ENCODE results near the gene TAPT1.

TAPT1 gene

DNA sequence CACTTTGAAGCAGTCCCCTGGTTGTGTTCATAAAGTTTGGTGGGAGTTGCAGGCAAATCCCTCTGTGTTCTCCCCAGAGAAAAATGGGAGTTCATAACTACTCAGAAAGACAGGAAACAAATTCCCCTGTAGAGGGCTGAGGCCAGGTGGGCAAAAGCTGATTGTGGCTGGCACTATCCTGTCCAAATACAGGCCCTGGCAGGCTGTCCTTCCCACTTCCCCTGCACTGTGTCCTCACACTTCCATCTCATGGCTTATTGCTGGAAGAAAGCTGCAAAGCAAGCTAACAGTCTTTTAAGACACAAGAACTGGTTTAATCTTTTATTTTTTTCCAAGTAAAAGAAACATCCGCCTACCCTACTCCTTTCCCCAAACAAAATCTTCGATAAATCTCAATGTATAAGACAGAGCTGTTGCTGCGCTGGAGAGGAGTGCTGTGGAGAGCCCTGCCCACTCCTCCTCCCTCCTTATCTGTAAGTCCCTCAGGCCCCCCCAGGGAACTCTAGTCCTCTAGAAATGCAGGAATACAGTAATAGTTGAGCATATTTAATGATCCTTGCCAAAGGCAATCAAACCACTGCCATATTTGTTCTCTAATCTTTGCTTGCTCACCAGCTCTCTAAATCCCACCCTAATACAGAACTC lies 14.0 kb downstream of the TAPT1 start:
- Histone ChIP-seq H3K4me3 (ENCODE audit: low read depth, low read length, poor library complexity, severe bottlenecking) (no peak overlapping the region), H3K27ac (ENCODE audit: low read depth, low read length, poor library complexity, severe bottlenecking) (no peak overlapping the region), H3K9ac (ENCODE audit: low read length) (no peak overlapping the region), H3K4me2 (ENCODE audit: low read length) (no peak overlapping the region), H3F3A (ENCODE audit: insufficient read depth, low read length) (no peaks in the 10 kb centered on the region), H4K20me1 (ENCODE audit: insufficient read depth, low read length) (no peaks in the 10 kb centered on the region), H2AFZ (ENCODE audit: low read length) (no peak overlapping the region), H3K79me2 (ENCODE audit: insufficient read depth, low read length) (no peaks in the 10 kb centered on the region), H3K36me3 (ENCODE audit: insufficient read depth, low read length) (no peaks in the 10 kb centered on the region), H3K4me1 (ENCODE audit: insufficient read depth, low read length, severe bottlenecking) (peaks cover 2% of the 10 kb centered on the region), H3K27me3 (ENCODE audit: insufficient read depth, low read length) (no peaks in the 10 kb centered on the region), H3K9me2 (ENCODE audit: low read depth, low read length) (no peaks in the 10 kb centered on the region), H3K9me3 (ENCODE audit: low read length) (no peaks in the 10 kb centered on the region)
- TF ChIP-seq, protein P1, sequence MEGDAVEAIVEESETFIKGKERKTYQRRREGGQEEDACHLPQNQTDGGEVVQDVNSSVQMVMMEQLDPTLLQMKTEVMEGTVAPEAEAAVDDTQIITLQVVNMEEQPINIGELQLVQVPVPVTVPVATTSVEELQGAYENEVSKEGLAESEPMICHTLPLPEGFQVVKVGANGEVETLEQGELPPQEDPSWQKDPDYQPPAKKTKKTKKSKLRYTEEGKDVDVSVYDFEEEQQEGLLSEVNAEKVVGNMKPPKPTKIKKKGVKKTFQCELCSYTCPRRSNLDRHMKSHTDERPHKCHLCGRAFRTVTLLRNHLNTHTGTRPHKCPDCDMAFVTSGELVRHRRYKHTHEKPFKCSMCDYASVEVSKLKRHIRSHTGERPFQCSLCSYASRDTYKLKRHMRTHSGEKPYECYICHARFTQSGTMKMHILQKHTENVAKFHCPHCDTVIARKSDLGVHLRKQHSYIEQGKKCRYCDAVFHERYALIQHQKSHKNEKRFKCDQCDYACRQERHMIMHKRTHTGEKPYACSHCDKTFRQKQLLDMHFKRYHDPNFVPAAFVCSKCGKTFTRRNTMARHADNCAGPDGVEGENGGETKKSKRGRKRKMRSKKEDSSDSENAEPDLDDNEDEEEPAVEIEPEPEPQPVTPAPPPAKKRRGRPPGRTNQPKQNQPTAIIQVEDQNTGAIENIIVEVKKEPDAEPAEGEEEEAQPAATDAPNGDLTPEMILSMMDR (IDR thresholded peaks at IDR 0.05; ENCODE audit: low read length): no peak
- TF ChIP-seq EZH2 (IDR thresholded peaks at IDR 0.05; ENCODE audit: borderline replicate concordance, low read length): no peak

DNA sequence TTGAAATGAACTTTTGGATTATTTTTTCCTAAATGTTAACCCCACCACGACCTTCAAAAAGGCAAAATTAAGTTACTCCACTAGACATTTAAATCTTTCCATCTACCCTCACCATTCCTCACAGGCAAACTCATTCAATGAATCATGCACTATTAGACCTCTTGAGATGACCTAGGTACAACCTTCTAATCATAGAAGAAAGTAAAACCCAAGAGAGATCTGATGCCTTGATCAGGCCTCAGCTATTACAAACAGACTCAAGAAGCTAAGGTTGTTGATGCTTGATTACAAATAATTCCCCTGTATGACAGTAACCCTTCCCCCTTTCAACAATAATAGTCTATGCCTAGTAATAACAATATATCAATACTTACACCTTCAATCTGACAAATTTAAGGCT lies 18.9 kb downstream of the TAPT1 start:
- H3K27ac ChIP-seq (ENCODE audit: low read depth, low read length, poor library complexity, severe bottlenecking): no peak overlapping the region
- H3F3A ChIP-seq (ENCODE audit: insufficient read depth, low read length): no peaks in the 10 kb centered on the region
- peaks cover 9% of the 10 kb centered on the region for H3K4me1 ChIP-seq (ENCODE audit: insufficient read depth, low read length, severe bottlenecking)
- H3K79me2 ChIP-seq (ENCODE audit: insufficient read depth, low read length): no peaks in the 10 kb centered on the region
- H3K9me2 ChIP-seq (ENCODE audit: low read depth, low read length): no peaks in the 10 kb centered on the region
- H3K4me3 ChIP-seq (ENCODE audit: low read depth, low read length, poor library complexity, severe bottlenecking): no peak overlapping the region
- no peak overlapping the region for H2AFZ ChIP-seq (ENCODE audit: low read length)
- no peaks in the 10 kb centered on the region for H3K27me3 ChIP-seq (ENCODE audit: insufficient read depth, low read length)
- no peaks in the 10 kb centered on the region; the same call in 1 of the 2 replicates for H3K36me3 ChIP-seq (ENCODE audit: insufficient read depth, low read length)
- no peak for TF ChIP-seq EZH2 (IDR thresholded peaks at IDR 0.05; ENCODE audit: borderline replicate concordance, low read length)
- TF ChIP-seq, protein P1 (IDR thresholded peaks at IDR 0.05; ENCODE audit: low read length): no peak
- no peaks in the 10 kb centered on the region for H4K20me1 ChIP-seq (ENCODE audit: insufficient read depth, low read length)
- H3K4me2 ChIP-seq (ENCODE audit: low read length): no peak overlapping the region
- no peaks in the 10 kb centered on the region for H3K9me3 ChIP-seq (ENCODE audit: low read length)
- no peak overlapping the region for H3K9ac ChIP-seq (ENCODE audit: low read length)

DNA sequence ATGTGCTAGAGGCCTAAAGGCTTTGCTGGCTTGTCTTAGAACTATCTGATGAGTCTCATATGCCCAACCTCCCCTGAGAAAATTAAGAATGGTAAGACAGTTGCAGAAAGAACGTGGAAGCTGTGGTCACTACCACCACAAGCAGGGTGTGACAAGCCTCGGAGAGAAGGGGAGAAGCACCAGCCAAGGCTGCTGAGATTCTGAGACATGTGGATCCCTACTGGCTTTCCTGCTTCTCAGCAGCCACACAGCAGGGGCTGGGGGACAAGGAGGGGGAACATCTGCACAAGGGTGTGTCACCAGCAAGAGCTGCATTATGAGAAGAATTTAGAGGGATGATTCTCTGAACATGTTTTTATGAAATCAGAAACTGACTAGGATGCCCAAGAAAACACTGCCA lies 19.4 kb downstream of the TAPT1 start:
- Histone ChIP-seq H3K36me3 (ENCODE audit: insufficient read depth, low read length) (no peaks in the 10 kb centered on the region; the same call in 1 of the 2 replicates), H4K20me1 (ENCODE audit: insufficient read depth, low read length) (no peaks in the 10 kb centered on the region), H3K4me2 (ENCODE audit: low read length) (no peak overlapping the region), H3K9me2 (ENCODE audit: low read depth, low read length) (no peaks in the 10 kb centered on the region), H2AFZ (ENCODE audit: low read length) (no peak overlapping the region), H3K4me3 (ENCODE audit: low read depth, low read length, poor library complexity, severe bottlenecking) (no peak overlapping the region), H3K79me2 (ENCODE audit: insufficient read depth, low read length) (no peaks in the 10 kb centered on the region), H3K9me3 (ENCODE audit: low read length) (no peaks in the 10 kb centered on the region), H3K9ac (ENCODE audit: low read length) (no peak overlapping the region), H3K27ac (ENCODE audit: low read depth, low read length, poor library complexity, severe bottlenecking) (no peak overlapping the region), H3K27me3 (ENCODE audit: insufficient read depth, low read length) (no peaks in the 10 kb centered on the region), H3K4me1 (ENCODE audit: insufficient read depth, low read length, severe bottlenecking) (peaks cover 9% of the 10 kb centered on the region), H3F3A (ENCODE audit: insufficient read depth, low read length) (no peaks in the 10 kb centered on the region)
- no peak for TF ChIP-seq EZH2 (IDR thresholded peaks at IDR 0.05; ENCODE audit: borderline replicate concordance, low read length)

DNA sequence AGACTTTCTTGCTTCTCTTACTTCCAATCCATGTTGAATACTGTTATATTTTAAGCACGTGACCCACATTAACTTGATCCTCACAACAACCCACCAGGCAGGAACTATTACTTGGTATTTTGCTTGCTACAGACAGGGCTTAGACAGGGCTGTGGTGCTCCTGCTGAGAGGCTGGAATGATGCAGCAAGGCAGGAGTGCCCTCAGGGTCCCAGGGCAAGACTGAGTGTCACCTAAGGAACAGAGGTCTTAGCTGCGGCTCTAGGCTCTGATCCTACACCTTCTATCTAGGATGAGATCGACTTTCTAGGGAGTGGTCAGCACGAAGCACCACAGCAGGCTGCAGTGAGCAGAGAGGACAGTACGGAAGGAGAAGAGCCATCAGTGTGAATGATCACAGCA lies 20.0 kb downstream of the TAPT1 start:
- Histone ChIP-seq H3F3A (ENCODE audit: insufficient read depth, low read length) (no peaks in the 10 kb centered on the region), H3K9me2 (ENCODE audit: low read depth, low read length) (no peaks in the 10 kb centered on the region), H3K4me3 (ENCODE audit: low read depth, low read length, poor library complexity, severe bottlenecking) (no peak overlapping the region), H3K4me2 (ENCODE audit: low read length) (no peak overlapping the region), H3K4me1 (ENCODE audit: insufficient read depth, low read length, severe bottlenecking) (peaks cover 9% of the 10 kb centered on the region), H4K20me1 (ENCODE audit: insufficient read depth, low read length) (no peaks in the 10 kb centered on the region), H3K36me3 (ENCODE audit: insufficient read depth, low read length) (no peaks in the 10 kb centered on the region; the same call in 1 of the 2 replicates), H2AFZ (ENCODE audit: low read length) (no peak overlapping the region), H3K9ac (ENCODE audit: low read length) (no peak overlapping the region), H3K79me2 (ENCODE audit: insufficient read depth, low read length) (no peaks in the 10 kb centered on the region), H3K27ac (ENCODE audit: low read depth, low read length, poor library complexity, severe bottlenecking) (no peak overlapping the region), H3K27me3 (ENCODE audit: insufficient read depth, low read length) (no peaks in the 10 kb centered on the region), H3K9me3 (ENCODE audit: low read length) (no peaks in the 10 kb centered on the region)
- no peak for TF ChIP-seq EZH2 (IDR thresholded peaks at IDR 0.05; ENCODE audit: borderline replicate concordance, low read length)
- TF ChIP-seq, protein P1 (IDR thresholded peaks at IDR 0.05; ENCODE audit: low read length): no peak

Data from OCI-LY1 (cell line).